Mucosa of descending colon (tissue), 3 donors: ENCODE results near the gene N4BP2. TPM values are rescaled to one million over a fixed set of nuclear protein-coding genes. Genes with fewer than 3 reads are reported as not detected.

Source experiments
- ATAC-seq: fragments of 200-7000 bp; cut with Tn5 transposase; one replicate; pipeline ENCODE4 v1.9.1; 2020; ENCODE audit warnings: mild to moderate bottlenecking, moderate library complexity
- DNase-seq, 3 donors: peaks; one replicate each; pipeline ENCODE4 v3.0.0-alpha.2; 2020
- H3K36me3 ChIP-seq: fragments of 200-600 bp; one replicate; pipeline ENCODE4 v1.8.0; 2021; ENCODE audit warnings: low read depth, mild to moderate bottlenecking
- H3K4me1 ChIP-seq: fragments of 200-600 bp; one replicate; pipeline ENCODE4 v1.8.0; 2021; ENCODE audit warnings: low read depth, mild to moderate bottlenecking
- H3K4me3 ChIP-seq: fragments of 200-600 bp; one replicate; pipeline ENCODE4 v1.8.0; 2021; ENCODE audit warnings: mild to moderate bottlenecking
- H3K9me3 ChIP-seq: fragments of 200-600 bp; one replicate; pipeline ENCODE4 v1.8.0; 2021; ENCODE audit warnings: mild to moderate bottlenecking
- CTCF ChIP-seq: fragments of 200-600 bp; IDR thresholded peaks from one replicate; pipeline ENCODE4 v1.8.0; 2022; ENCODE audit warnings: antibody characterized with exemption, mild to moderate bottlenecking
- intact Hi-C, 2 donors: fragments of 100-400 bp; cut with DNase I in 1 of 2; cut with micrococcal nuclease in 1 of 2; formaldehyde crosslinking; loops; one replicate each; pipeline versions ENCODE4 v1.11.0 to v1.11.1; 2022; cut with DNase I, micrococcal nuclease
- total RNA-seq, 3 donors: library from RNA; stranded (reverse); fragmentation: NEBNext Ultra II Directional in 2 of 3; extraction: Animal tissue kit (Norgen Biotek cat#: 25700) in 2 of 3; gene quantifications; one replicate each; pipeline versions ENCODE4 v1.2.1 to v1.2.4, GENCODE V29; 2021 to 2023
- donor health status: DM: no; HTN: no; CAD: no; lungs with moderate emphysema.
- donor health status: DM: no; HTN: no; CAD: no.
- donor health status: DM: no; HTN: yes; CAD: no.

Gene N4BP2
- total RNA-seq, 3 donors from 2014 or later = 6.7 to 11.5 (median 7.2) TPM

GRCh38 chr4:40202474-40202873, 145.8 kb downstream of the N4BP2 start:
- H3K9me3 ChIP-seq = no peaks in the 10 kb centered on the region
- no peak for ATAC-seq
- no peak overlapping the region for H3K4me3 ChIP-seq
- H3K36me3 ChIP-seq = no peaks in the 10 kb centered on the region
- no peak for TF ChIP-seq CTCF
- DNase-seq = no peak
- H3K4me1 ChIP-seq = peaks cover 2% of the 10 kb centered on the region
- intact Hi-C loops = no loop called here

- no peak for TF ChIP-seq CTCF
- intact Hi-C loops = no loop called here
These were observed 148.0 kb downstream of the N4BP2 start for GRCh38 chr4:40204507-40205258.

GRCh38 chr4:40205259-40206198, 148.9 kb downstream of the N4BP2 start:
- intact Hi-C loops = no loop called here
- H3K4me1 ChIP-seq = peaks cover 2% of the 10 kb centered on the region
- DNase-seq = no peak
- TF ChIP-seq CTCF = no peak
- no peaks in the 10 kb centered on the region for H3K9me3 ChIP-seq
- H3K36me3 ChIP-seq = no peaks in the 10 kb centered on the region
- ATAC-seq = peak; percentile 71
- no peak overlapping the region for H3K4me3 ChIP-seq

More at GRCh38 chr4:40204507-40205258, 148.0 kb downstream of the N4BP2 start:
- Histone ChIP-seq H3K36me3 (no peaks in the 10 kb centered on the region), H3K4me3 (no peak overlapping the region), H3K9me3 (no peaks in the 10 kb centered on the region), H3K4me1 (peaks cover 2% of the 10 kb centered on the region)
- ATAC-seq = no peak
- no peak for DNase-seq

GRCh38 chr4:40206426-40206825, 149.8 kb downstream of the N4BP2 start:
- H3K4me3 ChIP-seq = no peak overlapping the region
- no peaks in the 10 kb centered on the region for H3K9me3 ChIP-seq
- no peak for DNase-seq
- no peak for TF ChIP-seq CTCF
- ATAC-seq = no peak
- peaks cover 2% of the 10 kb centered on the region for H3K4me1 ChIP-seq
- intact Hi-C loops = no loop called here
- H3K36me3 ChIP-seq = no peaks in the 10 kb centered on the region

Other genes starting within 250 kb of the N4BP2 start
- gene PDS5A, start 78.9 kb upstream of the N4BP2 start, total RNA-seq = 10 to 100 TPM; 53.4 to 68.3 (median 64.7) TPM
- gene RHOH, start 140.2 kb downstream of the N4BP2 start, total RNA-seq = 1 to 10 TPM; 1.9 to 5.8 (median 2.8) TPM